Measurements from ENCODE around the gene TSPAN18.

The TSPAN18 gene

DNA sequence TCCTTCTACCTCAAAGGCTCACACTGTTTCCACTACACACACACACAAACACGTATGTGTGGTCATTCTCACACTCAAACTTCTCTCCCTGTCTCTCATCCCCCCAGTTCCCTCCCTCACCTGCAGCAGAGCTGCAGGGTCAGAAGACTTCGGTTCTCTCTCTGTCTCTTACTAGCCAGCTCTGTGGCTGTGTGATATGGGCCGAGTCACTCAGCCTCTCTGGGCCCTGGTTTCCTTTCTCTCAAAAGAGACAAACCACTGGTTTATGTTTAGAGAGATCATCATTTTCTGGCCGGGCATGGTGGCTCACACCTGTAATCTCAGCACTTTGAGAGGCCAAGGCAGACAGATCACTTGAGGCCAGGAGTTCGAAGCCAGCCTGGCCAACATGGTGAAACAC lies 21.1 kb downstream of the TSPAN18 start:
- Histone ChIP-seq H3K4ac (ENCODE audit: low read depth, low read length) (no peak overlapping the region), H4K91ac (ENCODE audit: low read depth, low read length) (no peak overlapping the region), H2BK5ac (ENCODE audit: low read depth, low read length, poor library complexity) (no peak overlapping the region), H3K27ac (ENCODE audit: low read depth, low read length) (no peak overlapping the region), H2AK5ac (ENCODE audit: low read length) (no peak overlapping the region), H3K9me3 (ENCODE audit: insufficient read depth, low read depth, low read length) (no peaks in the 10 kb centered on the region), H2BK120ac (ENCODE audit: insufficient read depth, low read length, poor library complexity) (no peak overlapping the region), H2AFZ (ENCODE audit: insufficient read depth, low read length, poor library complexity) (no peak overlapping the region), H2BK12ac (ENCODE audit: low read length) (no peak overlapping the region), H3K79me1 (ENCODE audit: low read length) (no peaks in the 10 kb centered on the region), H3K27me3 (ENCODE audit: insufficient read depth, low read length) (no peaks in the 10 kb centered on the region), H3K18ac (ENCODE audit: low read length) (no peak overlapping the region), H3K36me3 (ENCODE audit: control insufficient read depth in 1 of 2, insufficient read depth in 2 of 2, low read length in 2 of 2) (no peaks in the 10 kb centered on the region), H3K4me2 (ENCODE audit: low read length) (no peak overlapping the region), H3K23ac (ENCODE audit: low read length) (no peak overlapping the region), H4K12ac (ENCODE audit: low read depth, low read length) (no peak overlapping the region), H4K8ac (ENCODE audit: low read depth, low read length) (no peak overlapping the region), H3K9ac (ENCODE audit: low read length) (no peak overlapping the region), H3K14ac (ENCODE audit: low read length) (no peak overlapping the region), H3K4me1 (ENCODE audit: control insufficient read depth in 1 of 2, insufficient read depth in 2 of 2, low read length in 2 of 2) (no peaks in the 10 kb centered on the region), H3K4me3 (ENCODE audit: low read depth, low read length) (no peak overlapping the region), H3K79me2 (ENCODE audit: control insufficient read depth, insufficient read depth, low read length, poor library complexity) (no peaks in the 10 kb centered on the region)
- WGBS (ENCODE audit: extremely low coverage, insufficient coverage, insufficient read length): no CpG with 5 or more reads among the region's 5 CpGs
- DNase-seq: no peak

GRCh38 chr11:44748606-44749005 lies 21.8 kb downstream of the TSPAN18 start:
- H3K23ac ChIP-seq (ENCODE audit: low read length): no peak overlapping the region
- no peak overlapping the region for H4K8ac ChIP-seq (ENCODE audit: low read depth, low read length)
- no peaks in the 10 kb centered on the region for H3K4me1 ChIP-seq (ENCODE audit: control insufficient read depth in 1 of 2, insufficient read depth in 2 of 2, low read length in 2 of 2)
- H3K36me3 ChIP-seq (ENCODE audit: control insufficient read depth in 1 of 2, insufficient read depth in 2 of 2, low read length in 2 of 2): no peaks in the 10 kb centered on the region
- H3K4me3 ChIP-seq (ENCODE audit: low read depth, low read length): no peak overlapping the region
- H3K27me3 ChIP-seq (ENCODE audit: insufficient read depth, low read length): no peaks in the 10 kb centered on the region
- no peak overlapping the region for H3K18ac ChIP-seq (ENCODE audit: low read length)
- H2BK5ac ChIP-seq (ENCODE audit: low read depth, low read length, poor library complexity): no peak overlapping the region
- H2AFZ ChIP-seq (ENCODE audit: insufficient read depth, low read length, poor library complexity): no peak overlapping the region
- DNase-seq: no peak
- H2AK5ac ChIP-seq (ENCODE audit: low read length): no peak overlapping the region
- no peaks in the 10 kb centered on the region for H3K79me2 ChIP-seq (ENCODE audit: control insufficient read depth, insufficient read depth, low read length, poor library complexity)
- H3K9ac ChIP-seq (ENCODE audit: low read length): no peak overlapping the region
- H4K12ac ChIP-seq (ENCODE audit: low read depth, low read length): no peak overlapping the region
- no peak overlapping the region for H3K27ac ChIP-seq (ENCODE audit: low read depth, low read length)
- H3K4ac ChIP-seq (ENCODE audit: low read depth, low read length): no peak overlapping the region
- H2BK120ac ChIP-seq (ENCODE audit: insufficient read depth, low read length, poor library complexity): no peak overlapping the region
- H3K9me3 ChIP-seq (ENCODE audit: insufficient read depth, low read depth, low read length): no peaks in the 10 kb centered on the region
- WGBS (ENCODE audit: extremely low coverage, insufficient coverage, insufficient read length): no CpG with 5 or more reads among the region's 8 CpGs
- H4K91ac ChIP-seq (ENCODE audit: low read depth, low read length): no peak overlapping the region
- H3K14ac ChIP-seq (ENCODE audit: low read length): no peak overlapping the region
- no peaks in the 10 kb centered on the region for H3K79me1 ChIP-seq (ENCODE audit: low read length)
- H2BK12ac ChIP-seq (ENCODE audit: low read length): no peak overlapping the region
- H3K4me2 ChIP-seq (ENCODE audit: low read length): no peak overlapping the region

GRCh38 chr11:44749189-44749588 lies 22.4 kb downstream of the TSPAN18 start:
- no peak overlapping the region for H3K27ac ChIP-seq (ENCODE audit: low read depth, low read length)
- no peaks in the 10 kb centered on the region for H3K9me3 ChIP-seq (ENCODE audit: insufficient read depth, low read depth, low read length)

DNA sequence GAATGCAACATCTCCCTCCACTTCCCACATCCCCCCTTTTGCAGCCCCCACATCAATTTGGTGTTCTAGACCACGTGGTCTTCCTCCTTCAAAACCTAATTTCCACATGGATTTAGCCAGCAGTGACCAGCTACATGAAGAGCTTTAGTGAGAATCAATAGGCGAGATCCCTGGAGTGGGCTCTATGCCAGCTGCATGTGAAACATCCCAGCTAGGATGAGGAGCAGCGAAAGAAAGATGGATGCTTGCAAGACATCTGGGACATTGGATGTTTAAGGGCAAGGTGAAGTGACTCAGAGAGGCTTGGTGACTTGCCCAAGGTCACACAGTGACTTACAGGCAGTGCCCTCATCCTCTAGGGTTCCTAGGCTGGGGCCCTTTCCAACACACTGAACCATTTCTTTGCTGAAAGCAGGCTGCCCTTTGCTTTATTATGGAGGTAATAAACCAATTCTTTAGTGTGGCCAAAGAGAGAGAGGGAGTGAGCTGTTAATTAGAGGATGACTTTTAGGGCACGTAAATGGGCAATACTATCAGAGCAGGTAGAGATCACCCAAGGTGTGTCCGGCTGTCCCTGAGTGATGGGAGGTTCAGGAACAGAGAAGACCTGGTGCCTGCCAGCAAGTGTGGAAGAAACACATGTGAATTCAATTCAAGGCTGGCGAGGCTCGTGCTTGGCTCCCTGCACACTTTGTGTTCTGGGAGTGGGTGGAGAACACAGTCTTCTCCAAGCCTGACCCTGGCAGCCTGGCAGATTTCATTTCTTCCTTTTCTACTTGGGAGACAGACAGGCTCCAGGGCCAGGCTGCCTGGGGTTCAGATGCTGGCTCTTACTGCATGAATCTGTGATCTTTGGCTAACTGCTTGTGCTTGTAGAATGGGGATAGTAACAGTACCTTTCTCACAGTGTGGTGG lies 24.0 kb downstream of the TSPAN18 start:
- Histone ChIP-seq H3K79me1 (ENCODE audit: low read length) (no peaks in the 10 kb centered on the region), H4K12ac (ENCODE audit: low read depth, low read length) (no peak overlapping the region), H3K4me1 (ENCODE audit: control insufficient read depth in 1 of 2, insufficient read depth in 2 of 2, low read length in 2 of 2) (no peaks in the 10 kb centered on the region), H2BK5ac (ENCODE audit: low read depth, low read length, poor library complexity) (no peak overlapping the region), H3K36me3 (ENCODE audit: control insufficient read depth in 1 of 2, insufficient read depth in 2 of 2, low read length in 2 of 2) (no peaks in the 10 kb centered on the region), H3K9me3 (ENCODE audit: insufficient read depth, low read depth, low read length) (no peaks in the 10 kb centered on the region), H3K9ac (ENCODE audit: low read length) (no peak overlapping the region), H3K4me3 (ENCODE audit: low read depth, low read length) (no peak overlapping the region), H3K18ac (ENCODE audit: low read length) (no peak overlapping the region), H2AK5ac (ENCODE audit: low read length) (no peak overlapping the region), H2BK12ac (ENCODE audit: low read length) (no peak overlapping the region), H3K4me2 (ENCODE audit: low read length) (no peak overlapping the region), H3K27me3 (ENCODE audit: insufficient read depth, low read length) (no peaks in the 10 kb centered on the region), H4K8ac (ENCODE audit: low read depth, low read length) (no peak overlapping the region), H3K4ac (ENCODE audit: low read depth, low read length) (no peak overlapping the region), H3K27ac (ENCODE audit: low read depth, low read length) (no peak overlapping the region), H3K14ac (ENCODE audit: low read length) (no peak overlapping the region), H2BK120ac (ENCODE audit: insufficient read depth, low read length, poor library complexity) (no peak overlapping the region), H3K79me2 (ENCODE audit: control insufficient read depth, insufficient read depth, low read length, poor library complexity) (no peaks in the 10 kb centered on the region), H3K23ac (ENCODE audit: low read length) (no peak overlapping the region), H4K91ac (ENCODE audit: low read depth, low read length) (no peak overlapping the region), H2AFZ (ENCODE audit: insufficient read depth, low read length, poor library complexity) (no peak overlapping the region)
- no peak for DNase-seq
- WGBS (ENCODE audit: extremely low coverage, insufficient coverage, insufficient read length): no CpG with 5 or more reads among the region's 7 CpGs

More at GRCh38 chr11:44749189-44749588, 22.4 kb downstream of the TSPAN18 start:
- H4K8ac ChIP-seq (ENCODE audit: low read depth, low read length): no peak overlapping the region
- no peaks in the 10 kb centered on the region for H3K4me1 ChIP-seq (ENCODE audit: control insufficient read depth in 1 of 2, insufficient read depth in 2 of 2, low read length in 2 of 2)
- H3K18ac ChIP-seq (ENCODE audit: low read length): no peak overlapping the region
- H3K23ac ChIP-seq (ENCODE audit: low read length): no peak overlapping the region
- H3K36me3 ChIP-seq (ENCODE audit: control insufficient read depth in 1 of 2, insufficient read depth in 2 of 2, low read length in 2 of 2): no peaks in the 10 kb centered on the region
- no peak overlapping the region for H3K4ac ChIP-seq (ENCODE audit: low read depth, low read length)
- no peak for DNase-seq
- H3K79me2 ChIP-seq (ENCODE audit: control insufficient read depth, insufficient read depth, low read length, poor library complexity): no peaks in the 10 kb centered on the region
- no peak overlapping the region for H3K4me2 ChIP-seq (ENCODE audit: low read length)
- no peak overlapping the region for H3K9ac ChIP-seq (ENCODE audit: low read length)
- no peak overlapping the region for H2BK12ac ChIP-seq (ENCODE audit: low read length)
- no peak overlapping the region for H2BK120ac ChIP-seq (ENCODE audit: insufficient read depth, low read length, poor library complexity)
- H4K12ac ChIP-seq (ENCODE audit: low read depth, low read length): no peak overlapping the region
- H2BK5ac ChIP-seq (ENCODE audit: low read depth, low read length, poor library complexity): no peak overlapping the region
- no peak overlapping the region for H2AK5ac ChIP-seq (ENCODE audit: low read length)
- no peak overlapping the region for H4K91ac ChIP-seq (ENCODE audit: low read depth, low read length)
- WGBS (ENCODE audit: extremely low coverage, insufficient coverage, insufficient read length): no CpG with 5 or more reads among the region's 2 CpGs
- H3K27me3 ChIP-seq (ENCODE audit: insufficient read depth, low read length): no peaks in the 10 kb centered on the region
- no peaks in the 10 kb centered on the region for H3K79me1 ChIP-seq (ENCODE audit: low read length)
- H2AFZ ChIP-seq (ENCODE audit: insufficient read depth, low read length, poor library complexity): no peak overlapping the region
- no peak overlapping the region for H3K4me3 ChIP-seq (ENCODE audit: low read depth, low read length)
- no peak overlapping the region for H3K14ac ChIP-seq (ENCODE audit: low read length)
